Measurements from ENCODE around the gene CDK2AP2.

DNA sequence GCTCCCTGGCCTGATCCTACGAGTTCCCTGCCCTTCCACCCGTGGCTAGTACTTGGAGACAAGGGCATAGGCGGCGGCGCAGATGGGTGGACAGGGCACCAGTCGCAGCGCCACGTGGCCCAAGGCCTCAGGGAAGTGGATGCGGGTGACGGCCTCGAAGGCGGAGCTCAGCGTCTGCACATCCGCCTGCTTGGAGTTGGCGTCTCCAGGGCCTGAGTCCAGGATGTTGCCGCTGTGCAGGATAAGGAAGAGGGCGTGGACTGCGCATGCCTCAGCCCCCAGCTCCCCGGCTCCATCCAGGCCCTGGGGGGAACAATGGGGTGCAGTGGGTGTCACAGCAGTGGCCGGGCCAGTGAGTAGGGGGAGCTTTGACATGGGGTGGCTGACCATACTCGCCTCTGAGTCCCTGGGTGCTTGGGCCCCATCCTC lies 9.4 kb downstream of the CDK2AP2 start:
- no peak for TF ChIP-seq POLR2AphosphoS5 (IDR thresholded peaks at IDR 0.05)
- TF ChIP-seq, protein P1, sequence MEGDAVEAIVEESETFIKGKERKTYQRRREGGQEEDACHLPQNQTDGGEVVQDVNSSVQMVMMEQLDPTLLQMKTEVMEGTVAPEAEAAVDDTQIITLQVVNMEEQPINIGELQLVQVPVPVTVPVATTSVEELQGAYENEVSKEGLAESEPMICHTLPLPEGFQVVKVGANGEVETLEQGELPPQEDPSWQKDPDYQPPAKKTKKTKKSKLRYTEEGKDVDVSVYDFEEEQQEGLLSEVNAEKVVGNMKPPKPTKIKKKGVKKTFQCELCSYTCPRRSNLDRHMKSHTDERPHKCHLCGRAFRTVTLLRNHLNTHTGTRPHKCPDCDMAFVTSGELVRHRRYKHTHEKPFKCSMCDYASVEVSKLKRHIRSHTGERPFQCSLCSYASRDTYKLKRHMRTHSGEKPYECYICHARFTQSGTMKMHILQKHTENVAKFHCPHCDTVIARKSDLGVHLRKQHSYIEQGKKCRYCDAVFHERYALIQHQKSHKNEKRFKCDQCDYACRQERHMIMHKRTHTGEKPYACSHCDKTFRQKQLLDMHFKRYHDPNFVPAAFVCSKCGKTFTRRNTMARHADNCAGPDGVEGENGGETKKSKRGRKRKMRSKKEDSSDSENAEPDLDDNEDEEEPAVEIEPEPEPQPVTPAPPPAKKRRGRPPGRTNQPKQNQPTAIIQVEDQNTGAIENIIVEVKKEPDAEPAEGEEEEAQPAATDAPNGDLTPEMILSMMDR (IDR thresholded peaks at IDR 0.05), result no peak

All from breast epithelium (tissue), 3 donors.